ENCODE data around the gene DCC. TPM values are rescaled to one million over a fixed set of nuclear protein-coding genes. Genes with fewer than 3 reads are reported as not detected.

DCC gene
- total RNA-seq, 1 experiment from 2014 or later = 0.39 TPM

- DNase-seq = no peak
- H3K9me3 ChIP-seq = no peaks in the 10 kb centered on the region
- Mint-ChIP-seq H3K36me3 (ENCODE audit: insufficient read depth, unreplicated experiment) (no peaks in the 10 kb centered on the region), H3K9me3 (ENCODE audit: unreplicated experiment) (no peaks in the 10 kb centered on the region), H3K4me3 (ENCODE audit: unreplicated experiment) (no peak overlapping the region), H3K27ac (ENCODE audit: unreplicated experiment) (no peak overlapping the region), H3K4me1 (ENCODE audit: low read depth, unreplicated experiment) (no peaks in the 10 kb centered on the region), H3K27me3 (ENCODE audit: insufficient read depth, unreplicated experiment) (no peaks in the 10 kb centered on the region)
- no peaks in the 10 kb centered on the region for H3K27me3 ChIP-seq (replicated peaks; ENCODE audit: control insufficient read depth, insufficient read depth, low read length)
- intact Hi-C loops (cut with micrococcal nuclease; ENCODE audit: unreplicated experiment) = no loop called here
- no TSS peak for BruUV-seq (replicated peaks)
- no peaks in the 10 kb centered on the region for H3K4me1 ChIP-seq
- no peaks in the 10 kb centered on the region for H3K36me3 ChIP-seq (ENCODE audit: control insufficient read depth, insufficient read depth, low read length)
- ChIA-PET CTCF (no interaction called here), POLR2A (no interaction called here)
- no peak overlapping the region for H3K4me3 ChIP-seq (ENCODE audit: low read depth, low read length)
- no peak for TF ChIP-seq CTCF (IDR thresholded peaks at IDR 0.05; ENCODE audit: insufficient read depth in 1 of 2, low read depth in 1 of 2, low read length in 1 of 2, severe bottlenecking in 1 of 2, unreplicated experiment in 1 of 2)
Observed at GRCh38 chr18:53526101-53526870, 1186.3 kb downstream of the DCC start.

GRCh38 chr18:53527365-53527764 lies 1187.4 kb downstream of the DCC start:
- Mint-ChIP-seq H3K27ac (ENCODE audit: unreplicated experiment) (no peak overlapping the region), H3K4me3 (ENCODE audit: unreplicated experiment) (no peak overlapping the region), H3K9me3 (ENCODE audit: unreplicated experiment) (no peaks in the 10 kb centered on the region), H3K27me3 (ENCODE audit: insufficient read depth, unreplicated experiment) (no peaks in the 10 kb centered on the region), H3K4me1 (ENCODE audit: low read depth, unreplicated experiment) (no peaks in the 10 kb centered on the region), H3K36me3 (ENCODE audit: insufficient read depth, unreplicated experiment) (no peaks in the 10 kb centered on the region)
- H3K27me3 ChIP-seq (replicated peaks; ENCODE audit: control insufficient read depth, insufficient read depth, low read length) = no peaks in the 10 kb centered on the region
- no peak for DNase-seq
- ChIA-PET POLR2A (no interaction called here), CTCF (no interaction called here)
- intact Hi-C loops (cut with micrococcal nuclease; ENCODE audit: unreplicated experiment) = no loop called here
- no peaks in the 10 kb centered on the region for H3K36me3 ChIP-seq (ENCODE audit: control insufficient read depth, insufficient read depth, low read length)
- no peaks in the 10 kb centered on the region for H3K9me3 ChIP-seq
- no peaks in the 10 kb centered on the region for H3K4me1 ChIP-seq
- TF ChIP-seq CTCF (IDR thresholded peaks at IDR 0.05; ENCODE audit: insufficient read depth in 1 of 2, low read depth in 1 of 2, low read length in 1 of 2, severe bottlenecking in 1 of 2, unreplicated experiment in 1 of 2) = no peak
- H3K4me3 ChIP-seq (ENCODE audit: low read depth, low read length) = no peak overlapping the region
- BruUV-seq (replicated peaks) = no TSS peak

- DNase-seq = no peak
- H3K27me3 Mint-ChIP-seq (ENCODE audit: insufficient read depth, unreplicated experiment) = no peaks in the 10 kb centered on the region
- no peaks in the 10 kb centered on the region for H3K9me3 Mint-ChIP-seq (ENCODE audit: unreplicated experiment)
- POLR2A ChIA-PET = no interaction called here
- Histone ChIP-seq H3K4me1 (no peaks in the 10 kb centered on the region), H3K36me3 (ENCODE audit: control insufficient read depth, insufficient read depth, low read length) (no peaks in the 10 kb centered on the region), H3K4me3 (ENCODE audit: low read depth, low read length) (no peak overlapping the region), H3K27me3 (replicated peaks; ENCODE audit: control insufficient read depth, insufficient read depth, low read length) (no peaks in the 10 kb centered on the region), H3K9me3 (no peaks in the 10 kb centered on the region)
- CTCF ChIA-PET = no interaction called here
- no peaks in the 10 kb centered on the region for H3K36me3 Mint-ChIP-seq (ENCODE audit: insufficient read depth, unreplicated experiment)
- TF ChIP-seq CTCF (IDR thresholded peaks at IDR 0.05; ENCODE audit: insufficient read depth in 1 of 2, low read depth in 1 of 2, low read length in 1 of 2, severe bottlenecking in 1 of 2, unreplicated experiment in 1 of 2) = no peak
- H3K4me1 Mint-ChIP-seq (ENCODE audit: low read depth, unreplicated experiment) = no peaks in the 10 kb centered on the region
- no peak overlapping the region for H3K4me3 Mint-ChIP-seq (ENCODE audit: unreplicated experiment)
- BruUV-seq (replicated peaks) = no TSS peak
- H3K27ac Mint-ChIP-seq (ENCODE audit: unreplicated experiment) = no peak overlapping the region
- intact Hi-C loops (cut with micrococcal nuclease; ENCODE audit: unreplicated experiment) = no loop called here
Observed at GRCh38 chr18:53531187-53531586, 1191.2 kb downstream of the DCC start.

Data from Caco-2 (cell line).